ENCODE data around the gene TEX13C.
"Not testable (repeated sequence)": the region's sequence is repeated elsewhere in the genome, so short reads cannot be mapped to it uniquely, and the experiment has no call there.

Gene TEX13C

GRCh38 chrX:125293850-125294780 lies 25.6 kb upstream of the TEX13C start:
- no peak for DNase-seq (ENCODE audit: low read depth, low spot score)
- no peak overlapping the region for H3K4me3 ChIP-seq (ENCODE audit: low read depth, low read length)
- in situ Hi-C loops (cut with HindIII; ENCODE audit: low sequenced_read_pairs), result no loop called here
- TF ChIP-seq CTCF (IDR thresholded peaks at IDR 0.05; ENCODE audit: low read depth, low read length), result no peak

GRCh38 chrX:125295337-125295736 lies 24.3 kb upstream of the TEX13C start:
- in situ Hi-C loops (cut with HindIII; ENCODE audit: low sequenced_read_pairs), result no loop called here
- DNase-seq (ENCODE audit: low read depth, low spot score), result no peak
- no peak overlapping the region for H3K4me3 ChIP-seq (ENCODE audit: low read depth, low read length)
- TF ChIP-seq CTCF (IDR thresholded peaks at IDR 0.05; ENCODE audit: low read depth, low read length), result no peak

- H3K4me3 ChIP-seq (ENCODE audit: low read depth, low read length), result no peak overlapping the region
- in situ Hi-C loops (cut with HindIII; ENCODE audit: low sequenced_read_pairs), result no loop called here
- no peak for TF ChIP-seq CTCF (IDR thresholded peaks at IDR 0.05; ENCODE audit: low read depth, low read length)
- no peak for DNase-seq (ENCODE audit: low read depth, low spot score)
Measured at GRCh38 chrX:125298871-125299270, 20.8 kb upstream of the TEX13C start.

GRCh38 chrX:125306335-125306866 lies 13.3 kb upstream of the TEX13C start:
- no peak for TF ChIP-seq CTCF (IDR thresholded peaks at IDR 0.05; ENCODE audit: low read depth, low read length)
- in situ Hi-C loops (cut with HindIII; ENCODE audit: low sequenced_read_pairs), result no loop called here
- no peak for DNase-seq (ENCODE audit: low read depth, low spot score)
- H3K4me3 ChIP-seq (ENCODE audit: low read depth, low read length), result no peak overlapping the region

GRCh38 chrX:125308653-125309052 lies 11.0 kb upstream of the TEX13C start:
- DNase-seq (ENCODE audit: low read depth, low spot score), result no peak
- in situ Hi-C loops (cut with HindIII; ENCODE audit: low sequenced_read_pairs), result no loop called here
- TF ChIP-seq CTCF (IDR thresholded peaks at IDR 0.05; ENCODE audit: low read depth, low read length), result no peak
- H3K4me3 ChIP-seq (ENCODE audit: low read depth, low read length), result no peak overlapping the region

GRCh38 chrX:125319166-125319565 lies 505 bp upstream of the TEX13C start:
- in situ Hi-C loops (cut with HindIII; ENCODE audit: low sequenced_read_pairs); H3K4me3 ChIP-seq (ENCODE audit: low read depth, low read length); DNase-seq (ENCODE audit: low read depth, low spot score): not testable (repeated sequence)

- TF ChIP-seq CTCF (IDR thresholded peaks at IDR 0.05; ENCODE audit: low read depth, low read length), result no peak
- in situ Hi-C loops (cut with HindIII; ENCODE audit: low sequenced_read_pairs), result no loop called here
- H3K4me3 ChIP-seq (ENCODE audit: low read depth, low read length), result no peak overlapping the region
- no peak for DNase-seq (ENCODE audit: low read depth, low spot score)
Measured at GRCh38 chrX:125322431-125322830, 2.8 kb downstream of the TEX13C start.
